Stimulated activated CD4-positive, alpha-beta T cell treated with anti-CD3 and anti-CD28 coated beads, Interleukin-1b, Interleukin-23, amount 100 ng/mL, for 1 hour (primary cell): ENCODE data around the gene ZMYM4.
"Not testable (repeated sequence)": the region's sequence is repeated elsewhere in the genome, so short reads cannot be mapped to it uniquely, and the experiment has no call there.

Experiments
- DNase-seq, 2 donors: peaks; one replicate each; pipeline ENCODE4 v3.0.0-alpha.2; 2020; ENCODE audit warnings: low read depth in 2 of 2

Gene ZMYM4

DNA sequence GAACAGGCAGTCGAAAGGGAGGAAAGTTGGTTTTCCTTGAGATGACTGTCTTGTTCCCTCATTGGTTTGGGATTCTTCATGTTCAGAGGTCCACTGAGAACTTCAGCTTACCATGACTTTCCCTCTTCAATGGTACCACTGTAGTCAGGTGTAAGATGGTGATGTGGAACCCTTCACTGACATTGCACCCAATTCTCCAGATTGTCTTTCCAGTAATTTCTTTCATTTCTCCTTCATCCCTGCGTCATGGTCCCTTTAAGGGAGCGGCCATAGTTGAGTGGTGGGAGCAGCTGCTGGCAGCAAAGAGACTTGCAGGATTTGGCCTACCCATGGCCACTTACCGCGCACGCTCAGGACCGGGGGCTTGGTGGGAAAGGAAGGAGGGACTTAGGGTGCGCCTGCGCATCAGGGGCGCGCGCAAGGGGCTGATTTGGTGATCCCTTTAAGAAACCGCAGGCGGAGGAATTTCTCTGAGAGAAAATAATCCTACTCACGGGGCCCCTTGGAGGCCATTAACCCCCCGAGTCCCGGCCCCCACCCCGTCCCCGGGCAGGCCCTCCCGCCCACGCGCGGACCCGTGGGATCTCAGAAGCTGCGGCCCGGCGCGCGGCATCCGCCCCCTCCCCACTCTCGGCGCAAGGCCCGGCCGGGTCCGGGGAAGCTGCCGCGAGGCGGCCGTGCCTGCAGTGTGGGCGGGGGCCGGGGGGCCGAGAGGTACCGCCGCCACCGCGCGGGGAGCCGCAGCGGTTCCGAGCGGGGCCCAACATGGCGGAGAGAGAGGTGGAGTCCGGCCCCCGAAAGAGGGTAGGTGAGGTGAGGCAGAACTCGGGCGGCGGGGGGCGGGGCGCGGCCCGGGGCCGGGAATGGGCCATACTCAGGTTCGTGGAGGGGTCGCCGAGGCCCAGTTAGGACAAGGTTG, at the start of gene ZMYM4:
Gene ZMYM4 (plus strand): TSS at position 428 of the 919 bp plus-strand sequence. CDS start 338 bp downstream, at position 766.
- DNase-seq = peak; percentile 71 to 73

DNA sequence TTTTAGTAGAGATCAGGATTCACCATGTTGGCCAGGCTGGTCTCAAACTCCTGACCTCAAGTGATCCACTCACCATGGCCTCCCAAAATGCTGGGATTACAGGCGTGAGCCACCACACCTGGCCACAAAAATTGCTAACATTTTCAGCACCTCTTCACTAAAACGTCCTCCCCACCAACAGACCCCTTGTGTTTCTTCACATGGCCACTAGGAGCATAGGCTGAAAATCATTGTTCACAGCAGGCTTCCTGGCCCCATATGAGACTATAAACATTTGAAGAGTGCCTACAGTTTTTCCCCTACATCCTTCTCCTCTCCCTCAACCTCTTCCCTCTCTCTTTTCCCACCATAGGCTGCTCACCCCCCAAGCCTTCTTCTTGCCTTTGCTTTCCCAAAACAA, 47.5 kb upstream of the ZMYM4 start:
- DNase-seq = no peak

DNA sequence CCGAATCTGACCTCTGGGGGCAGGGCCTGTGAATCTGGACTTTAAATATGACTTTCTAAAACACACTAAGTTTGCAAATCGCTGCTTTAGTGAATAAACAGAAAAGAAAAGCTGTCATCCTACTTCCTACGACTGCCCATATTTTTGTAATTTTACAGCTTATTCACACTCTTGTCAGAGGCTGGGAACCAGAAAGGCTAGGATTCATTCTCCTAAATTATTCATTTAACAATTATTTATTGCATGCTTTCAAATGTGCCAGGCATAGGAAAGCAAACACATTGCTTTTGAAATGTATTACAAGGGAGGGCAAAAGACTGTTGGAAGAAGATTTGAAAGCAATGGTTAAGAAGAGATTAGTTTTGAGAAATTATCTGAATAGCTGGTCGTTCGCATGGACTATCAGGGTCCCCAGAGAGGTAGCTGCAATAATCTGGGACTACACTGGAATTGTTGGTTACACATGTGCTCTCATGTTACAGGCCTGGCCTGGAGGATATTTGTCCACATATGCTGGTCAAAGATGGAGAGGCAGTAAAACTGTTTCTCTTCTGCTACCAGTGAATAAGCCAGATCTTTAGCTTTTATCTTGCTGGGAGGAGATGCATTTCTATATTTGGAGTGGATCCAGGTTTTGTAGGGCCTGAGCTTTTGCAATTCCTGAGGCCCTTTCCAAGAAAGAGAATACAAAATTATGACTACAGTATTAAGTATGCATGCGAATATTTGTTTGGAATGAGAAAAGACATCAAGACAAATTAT, 46.0 kb upstream of the ZMYM4 start:
- DNase-seq = no peak

DNA sequence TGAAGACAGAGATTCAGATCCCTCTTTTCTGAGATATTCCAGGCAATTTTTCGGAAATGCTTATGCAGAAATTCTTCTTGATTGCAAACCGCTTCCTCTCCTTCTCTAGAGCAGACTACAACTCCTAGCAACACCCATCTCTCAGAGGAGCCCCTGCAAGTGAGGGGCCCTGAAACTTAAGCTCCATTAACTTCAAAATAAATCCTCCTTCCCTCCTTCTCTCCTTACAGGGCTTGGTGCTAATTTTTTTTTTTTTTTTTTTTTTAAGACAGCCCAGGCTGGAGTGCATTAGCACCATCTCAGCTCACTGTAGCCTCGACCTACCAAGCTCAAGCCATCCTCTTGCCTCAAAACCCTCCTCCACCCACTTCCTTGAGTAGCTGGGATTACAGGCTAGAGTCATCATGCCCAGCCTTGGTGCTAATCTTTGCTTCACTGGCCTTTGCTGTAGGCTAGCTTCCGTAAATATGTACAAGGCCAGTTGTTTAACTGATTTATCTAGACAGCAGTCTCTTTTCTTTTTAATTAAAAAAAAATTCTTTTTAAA, 45.4 kb upstream of the ZMYM4 start:
- DNase-seq = no peak

DNA sequence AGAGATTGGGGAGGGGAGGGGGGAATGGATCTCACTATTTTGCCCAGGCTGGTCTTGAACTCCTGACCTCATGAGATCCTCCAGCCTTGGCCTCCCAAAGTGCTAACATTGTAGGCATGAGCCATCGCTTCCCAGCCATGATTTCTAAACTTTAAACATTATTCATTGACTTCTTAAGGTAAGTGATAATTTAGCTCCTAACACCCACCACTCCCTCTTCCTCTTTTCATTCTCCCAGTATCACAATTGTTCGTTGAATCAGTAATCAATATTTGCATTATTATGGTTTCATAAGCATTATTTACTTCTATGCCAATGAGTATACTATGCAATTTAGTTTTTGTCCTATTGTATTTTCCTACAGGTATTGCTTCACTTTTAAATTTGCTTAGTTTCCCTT, 42.0 kb upstream of the ZMYM4 start:
- no peak for DNase-seq

DNA sequence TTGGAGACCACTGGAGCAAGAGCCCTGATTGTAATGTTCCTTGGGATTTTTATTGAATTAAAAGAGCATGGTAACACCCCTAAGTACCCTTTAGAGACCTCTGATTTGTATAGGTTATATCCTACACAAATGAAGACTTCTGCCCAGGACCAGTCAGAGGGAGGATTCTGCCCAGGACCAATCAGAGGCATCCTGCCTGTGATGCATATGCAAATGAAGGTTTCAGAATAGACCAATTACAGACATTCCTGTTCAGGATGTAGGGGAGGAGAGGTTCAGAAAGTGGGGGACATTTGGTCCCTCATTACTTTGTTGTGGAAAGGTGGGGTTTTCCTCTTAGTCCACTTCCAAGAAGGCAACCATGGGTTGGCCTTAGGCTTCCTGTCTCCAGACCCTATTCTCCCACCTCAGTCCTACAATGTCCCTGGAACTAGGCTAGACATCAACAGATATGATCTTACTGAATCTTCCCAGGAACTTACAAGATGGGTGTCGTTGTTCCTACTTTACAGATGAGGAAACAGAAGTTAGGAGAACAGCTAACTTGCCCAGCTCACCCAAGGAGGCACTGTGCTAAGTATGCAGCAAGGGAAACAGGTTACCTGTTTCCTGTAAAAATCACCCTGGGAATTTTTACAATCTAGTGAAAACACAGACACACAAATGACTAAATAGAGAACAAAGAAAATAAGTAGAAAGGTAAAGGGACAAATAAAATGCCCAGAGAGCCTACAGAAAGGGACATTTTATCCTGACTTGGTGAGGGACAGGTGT, 38.7 kb upstream of the ZMYM4 start:
- no peak for DNase-seq

DNA sequence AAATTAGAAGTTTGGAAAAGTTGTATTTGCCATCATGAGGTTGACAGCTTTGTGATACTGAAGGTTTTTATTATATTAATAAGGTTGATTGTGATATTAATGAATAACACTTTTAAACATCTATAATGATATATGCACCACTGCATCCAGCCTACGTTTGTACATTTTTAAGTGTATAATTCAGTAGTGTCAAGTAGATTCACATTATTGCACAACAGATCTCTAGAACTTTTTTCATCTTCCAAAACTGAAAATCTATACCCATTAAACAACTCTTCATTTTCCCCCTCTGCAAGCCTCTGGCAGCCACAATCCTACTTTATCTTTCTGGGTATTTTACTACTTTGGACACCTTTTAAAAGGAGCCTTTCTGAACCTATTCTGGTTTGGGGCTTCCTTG, 37.2 kb upstream of the ZMYM4 start:
- DNase-seq = no peak

DNA sequence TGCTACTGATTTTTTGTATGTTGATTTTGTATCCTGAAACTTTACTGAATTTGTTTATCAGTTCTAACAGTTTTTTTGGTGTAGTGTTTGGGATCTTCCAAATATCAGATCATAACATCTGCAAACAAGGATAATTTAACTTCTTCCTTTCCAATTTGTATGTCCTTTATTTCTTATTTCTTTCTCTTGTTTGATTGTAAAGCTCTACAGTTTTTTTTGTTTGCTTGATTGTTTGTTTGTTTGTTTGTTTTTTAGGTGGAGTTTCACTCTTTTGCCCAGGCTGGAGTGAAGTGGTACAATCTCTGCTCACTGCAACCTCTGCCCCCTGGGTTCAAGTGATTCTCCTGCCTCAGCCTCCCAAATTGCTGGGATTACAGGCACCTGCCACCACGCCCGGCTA, 31.7 kb upstream of the ZMYM4 start:
- DNase-seq = not testable (repeated sequence)

DNA sequence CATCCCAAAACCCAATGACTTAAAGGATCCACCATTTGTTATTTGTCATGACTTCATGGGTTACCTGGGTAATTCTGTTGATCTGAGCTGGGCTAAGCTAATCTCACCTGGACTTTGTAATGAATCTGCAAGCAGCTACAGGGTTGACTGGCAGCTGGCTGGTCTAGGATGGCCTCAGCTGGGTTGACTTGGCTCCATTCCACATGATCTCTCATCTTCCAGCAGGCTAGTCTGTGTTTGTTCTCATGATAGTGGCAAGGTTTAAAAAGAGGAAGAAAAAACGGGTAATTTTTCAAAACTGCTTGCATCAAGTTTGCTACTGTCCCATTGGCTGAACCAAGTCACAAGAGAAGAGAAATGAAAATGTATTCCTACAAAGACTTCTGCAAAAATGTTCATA, 24.8 kb upstream of the ZMYM4 start:
- no peak for DNase-seq

DNA sequence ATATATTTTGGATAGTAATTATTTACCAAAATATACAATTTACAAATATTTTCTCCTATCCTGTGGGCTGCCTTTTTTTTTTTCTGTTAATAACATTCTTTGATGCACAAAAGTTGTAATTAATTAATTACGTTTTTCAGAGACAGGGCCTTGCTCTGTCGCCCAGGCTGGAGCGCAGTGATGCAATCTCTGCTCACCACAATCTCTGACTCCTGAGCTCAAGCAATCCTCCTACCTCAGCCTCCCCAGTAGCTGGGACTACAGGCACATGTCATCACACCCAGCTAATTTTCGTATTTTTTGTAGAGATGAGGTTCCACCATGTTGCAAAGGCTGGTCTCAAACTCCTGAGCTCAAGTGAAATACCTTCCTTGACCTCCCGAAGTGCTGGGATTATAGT, 21.3 kb upstream of the ZMYM4 start:
- DNase-seq = no peak

DNA sequence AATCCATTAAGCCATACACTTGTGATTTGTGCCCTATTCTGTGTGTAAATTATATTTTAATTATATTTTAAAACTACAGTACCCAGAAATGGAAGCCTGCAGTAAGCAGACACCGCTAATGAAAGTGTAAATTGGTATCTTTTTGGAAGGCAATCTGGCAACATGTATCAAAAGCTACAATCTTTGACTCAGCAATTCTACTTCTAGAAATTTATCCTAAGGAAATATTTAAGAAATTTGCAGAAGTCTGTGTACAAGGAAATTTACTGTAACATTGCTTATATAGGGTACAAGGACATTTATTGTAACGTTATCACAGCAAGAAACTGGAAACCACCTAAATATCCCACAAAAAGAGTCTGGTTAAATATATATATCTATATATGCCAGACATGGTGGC, 14.6 kb upstream of the ZMYM4 start:
- DNase-seq = no peak

DNA sequence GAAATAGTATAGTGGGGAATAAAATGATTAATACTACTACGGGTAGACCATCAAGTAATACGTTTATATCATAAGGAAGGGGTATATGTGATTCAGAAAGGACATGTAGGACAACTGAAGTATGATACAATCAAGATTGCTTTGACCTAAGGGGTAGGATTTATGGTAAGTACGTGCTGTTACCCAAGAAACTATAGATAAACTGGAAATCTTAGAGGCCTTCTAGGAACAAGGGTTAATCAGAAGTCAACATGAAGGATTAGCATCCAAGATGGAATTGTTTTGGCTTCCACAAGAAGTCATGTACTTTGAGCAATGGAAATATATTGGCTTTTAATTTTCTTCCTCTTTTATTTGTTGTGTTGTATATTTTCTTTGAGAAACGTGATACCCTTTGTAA, 13.2 kb upstream of the ZMYM4 start:
- no peak for DNase-seq

DNA sequence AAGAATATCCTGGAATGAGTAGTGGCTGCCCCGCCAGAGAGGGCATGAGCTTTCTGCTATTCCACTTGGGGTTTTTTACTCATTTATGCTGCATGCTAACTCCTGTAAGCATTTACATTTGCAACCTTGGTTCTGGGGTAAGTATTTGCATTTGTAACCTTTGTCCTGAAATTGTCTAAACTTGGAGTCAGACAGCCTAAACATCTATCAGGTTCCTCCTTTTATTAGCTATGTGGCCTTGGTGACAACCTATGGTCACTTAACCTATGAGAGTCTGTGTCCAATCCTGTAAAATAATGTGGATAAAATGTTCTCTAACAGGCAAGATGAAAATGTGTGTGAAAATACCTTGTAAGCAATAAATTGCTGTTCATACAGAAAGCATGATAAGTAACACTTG, 8.9 kb upstream of the ZMYM4 start:
- DNase-seq = no peak

DNA sequence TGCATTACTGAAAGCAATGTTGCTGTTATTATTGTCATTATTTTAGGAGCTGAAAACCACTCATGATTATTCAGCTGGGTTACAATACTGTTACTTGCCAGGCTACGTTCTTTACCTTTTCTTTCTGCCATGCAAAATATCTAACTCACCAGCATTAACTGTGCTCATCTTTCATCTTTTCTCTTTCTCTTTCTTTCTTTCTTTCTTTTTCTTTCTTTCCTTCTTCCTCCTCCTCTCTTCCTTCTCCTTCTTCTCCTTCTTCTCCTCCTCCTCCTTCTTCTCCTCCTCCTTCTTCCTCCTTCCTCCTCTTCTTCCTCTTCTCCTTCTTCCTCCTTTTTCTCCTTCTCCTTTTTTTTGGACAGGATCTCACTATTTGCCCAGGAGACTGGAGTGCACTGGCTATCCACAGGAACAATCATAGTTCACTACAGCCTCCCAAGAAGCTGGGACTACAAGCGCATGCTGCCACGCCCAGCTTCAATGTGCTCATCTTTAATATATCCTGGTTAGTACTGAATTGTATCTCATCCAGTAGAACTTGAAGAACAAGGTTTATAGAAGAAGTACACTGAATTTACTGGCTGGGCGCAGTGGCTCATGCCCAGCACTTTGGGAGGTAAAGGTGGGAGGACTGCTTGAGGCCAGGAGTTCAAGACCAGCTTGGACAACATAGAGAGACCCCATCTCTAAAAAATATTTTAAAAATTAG, 6.9 kb upstream of the ZMYM4 start:
- no peak for DNase-seq

DNA sequence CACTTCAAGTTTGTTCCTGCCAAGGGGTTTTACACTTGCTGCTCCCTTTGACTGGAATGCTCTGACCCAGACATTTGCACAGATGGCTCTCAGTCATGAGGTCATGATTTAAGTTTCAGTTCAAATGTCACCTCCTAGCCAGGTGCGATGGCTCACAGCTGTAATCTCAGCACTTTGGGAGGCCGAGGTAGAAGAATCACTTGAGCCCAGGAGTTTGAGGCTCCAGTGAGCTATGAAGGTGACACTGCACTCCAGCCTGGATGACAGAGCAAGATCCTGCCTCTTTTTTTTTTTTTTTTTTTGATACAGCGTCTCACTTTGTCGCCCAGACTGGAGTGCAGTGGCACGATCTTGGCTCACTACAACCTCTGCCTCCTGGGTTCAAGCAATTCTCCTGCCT, 4.5 kb upstream of the ZMYM4 start:
- DNase-seq = no peak

DNA sequence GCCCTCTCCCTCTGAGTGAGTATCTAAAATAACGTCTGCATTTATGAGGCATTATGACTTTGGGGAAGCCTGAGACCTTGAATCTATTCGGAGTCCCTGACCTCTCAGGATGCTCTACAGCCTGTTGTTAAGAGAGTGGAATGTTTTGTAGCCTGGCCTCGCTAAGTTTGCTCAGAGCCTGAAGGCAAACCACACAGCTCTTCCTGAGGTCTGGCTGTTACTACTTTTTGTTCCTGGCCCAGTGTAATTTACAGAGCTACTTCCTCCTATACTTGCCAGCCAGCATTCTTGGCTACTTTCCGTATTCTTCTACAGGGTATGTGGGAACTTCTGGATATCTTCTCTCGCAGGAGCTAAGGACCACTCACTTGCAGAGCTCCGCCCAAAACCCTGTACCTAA, 3.6 kb upstream of the ZMYM4 start:
- DNase-seq = no peak

DNA sequence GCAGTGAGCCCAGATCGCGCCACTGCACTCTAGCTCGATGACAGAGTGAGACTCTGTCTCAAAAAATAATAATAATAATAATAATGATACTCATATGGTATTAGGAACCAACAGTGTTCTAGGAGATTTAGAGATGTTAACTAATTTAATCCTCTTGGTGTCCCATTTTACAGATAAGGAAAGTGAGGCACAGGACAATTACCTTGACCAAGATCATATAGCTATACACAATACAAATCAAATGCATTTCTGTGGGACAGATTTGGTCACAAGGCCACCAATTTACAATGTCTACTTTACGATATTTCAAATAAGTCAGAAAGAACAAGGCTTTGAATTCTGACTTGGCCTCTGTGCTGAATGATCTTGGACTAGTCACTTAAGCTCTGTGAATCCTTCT, 2.2 kb upstream of the ZMYM4 start:
- DNase-seq = no peak

DNA sequence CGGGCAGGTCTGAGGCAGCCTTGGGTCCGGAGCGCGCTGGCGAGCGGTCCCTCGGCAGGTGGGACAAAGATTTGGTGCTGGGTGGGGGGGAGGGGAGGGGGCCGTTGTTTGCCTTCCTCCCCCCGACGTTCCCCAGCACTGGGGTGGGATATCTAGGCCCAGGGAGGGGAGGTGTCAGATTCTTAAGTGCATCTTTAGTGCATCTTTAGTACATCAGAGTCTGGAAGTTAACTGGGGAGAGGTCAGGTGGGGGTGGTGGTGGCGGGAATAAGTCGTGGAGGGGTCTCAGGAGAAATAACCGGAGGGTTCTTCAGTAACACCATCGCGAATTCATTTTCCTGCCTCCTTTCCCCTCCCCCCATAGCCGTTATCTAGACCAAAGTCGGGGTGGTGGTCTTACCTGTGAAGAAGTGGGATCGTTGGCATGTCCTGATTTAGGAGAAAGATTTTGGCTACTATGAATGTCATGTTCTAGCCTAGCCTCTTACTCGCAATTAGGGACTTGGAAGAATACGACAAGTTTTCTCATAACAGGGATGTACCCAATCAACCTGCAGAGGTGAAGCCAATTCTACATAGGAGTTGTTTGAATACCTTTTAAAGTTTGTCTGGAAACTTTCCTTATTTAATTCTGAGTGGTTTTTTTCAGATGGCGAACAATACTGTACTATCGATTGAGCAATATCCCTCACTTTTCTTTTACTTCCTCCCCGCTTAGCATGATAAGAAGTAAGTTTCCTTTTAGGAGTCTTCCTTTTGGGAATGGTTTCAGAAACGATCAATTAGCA, 886 bp downstream of the ZMYM4 start:
- DNase-seq = no peak

DNA sequence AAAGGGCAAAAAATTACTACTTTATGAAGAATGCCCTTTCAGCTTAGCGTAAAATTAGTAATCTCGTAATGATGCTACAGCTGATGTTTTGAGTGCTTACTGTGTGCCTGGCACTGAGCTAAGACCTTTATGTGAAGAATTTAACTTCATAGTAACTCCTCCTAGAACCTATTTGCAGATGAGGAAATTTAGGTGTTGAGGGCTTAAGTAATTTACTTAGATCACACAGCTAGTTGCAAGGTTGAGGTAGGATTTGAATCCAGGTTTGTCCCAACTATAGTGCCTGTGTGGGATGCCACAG, 1.4 kb downstream of the ZMYM4 start:
- DNase-seq = no peak

DNA sequence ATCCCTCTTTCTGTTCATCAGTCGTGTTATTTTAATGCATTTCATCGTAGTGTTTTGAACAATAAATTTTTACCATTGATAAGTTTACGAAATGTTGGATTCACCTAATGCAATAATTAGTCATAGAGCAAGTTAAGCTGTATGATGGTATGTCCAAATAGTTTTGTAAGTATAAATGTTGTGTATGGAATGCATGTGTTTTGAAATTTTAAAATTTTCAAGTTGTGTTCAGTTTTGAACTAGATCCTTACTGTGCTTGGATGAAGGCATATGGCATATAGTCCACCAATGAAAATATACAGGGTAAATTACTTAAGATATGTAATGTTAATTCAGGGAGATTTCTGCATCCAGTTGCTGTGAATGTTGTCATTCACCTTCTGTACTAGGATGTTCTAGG, 2.3 kb downstream of the ZMYM4 start:
- DNase-seq = no peak

DNA sequence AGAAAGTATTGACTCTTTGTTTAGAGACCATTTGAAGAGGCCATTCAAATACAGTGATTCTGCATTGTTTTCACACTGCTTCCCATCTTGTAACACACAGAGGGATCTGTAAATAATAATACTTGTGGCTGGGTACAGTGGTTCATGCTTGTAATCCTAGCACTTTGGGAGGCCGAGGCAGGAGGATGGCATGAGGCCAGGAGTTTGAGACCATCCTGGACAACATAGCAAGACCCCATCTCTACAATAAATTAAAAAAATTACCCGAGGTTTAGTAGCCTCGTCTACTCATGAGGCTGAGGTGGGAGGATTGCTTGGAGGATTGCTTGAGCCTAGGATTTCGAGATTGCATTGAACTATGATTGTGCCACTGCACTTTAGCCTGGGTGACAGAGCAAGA, 5.7 kb downstream of the ZMYM4 start:
- no peak for DNase-seq
